Large intestine (tissue), 3 donors: Measurements from ENCODE around the gene HCFC1. TPM values are rescaled to one million over a fixed set of nuclear protein-coding genes. Genes with fewer than 3 reads are reported as not detected.

Experiments used
- DNase-seq, 2 donors: peaks; one replicate each; pipeline versions ENCODE4 v3.0.0 to v3.0.0-alpha.2; 2013
- H3K27ac ChIP-seq: one replicate; pipeline ENCODE4 v1.5.1; 2013; ENCODE audit warnings: low read length
- H3K27me3 ChIP-seq: 2 replicates; pipeline ENCODE4 v1.6.1; 2013; ENCODE audit warnings: low read length; ENCODE audit not compliant: control insufficient read depth, insufficient read depth
- H3K36me3 ChIP-seq: 2 replicates; pipeline ENCODE4 v1.6.1; 2013; ENCODE audit warnings: low read length; ENCODE audit not compliant: control insufficient read depth, insufficient read depth
- H3K4me1 ChIP-seq: one replicate; pipeline ENCODE4 v1.6.1; 2013; ENCODE audit warnings: low read length; ENCODE audit not compliant: control insufficient read depth, insufficient read depth
- H3K4me3 ChIP-seq: one replicate; pipeline ENCODE4 v1.5.1; 2013; ENCODE audit warnings: low read length
- H3K9me3 ChIP-seq: one replicate; pipeline ENCODE4 v1.6.1; 2013; ENCODE audit warnings: mild to moderate bottlenecking, low read depth, low read length, moderate library complexity; ENCODE audit not compliant: control insufficient read depth
- WGBS: methylation state at CpG from one replicate; pipeline ENCODE4 v1.1.5; 2013; ENCODE audit warnings: low lambda C conversion rate; ENCODE audit not compliant: insufficient coverage; 5-methylcytosine and 5-hydroxymethylcytosine counted together
- polyA plus RNA-seq: library from polyadenylated mRNA; unstranded; fragments of 120-200 nt; gene quantifications from one replicate; pipeline ENCODE4 v1.2.1, GENCODE V29; 2013

The HCFC1 gene
- polyA plus RNA-seq, 1 donor = 33.3 TPM

GRCh38 chrX:153966841-153967535 lies 4.6 kb downstream of the HCFC1 start:
- no CpG with 5 or more reads among the region's 14 CpGs for WGBS
- Histone ChIP-seq H3K36me3 (peaks cover 35% of the 10 kb centered on the region), H3K4me1 (peaks cover 23% of the 10 kb centered on the region), H3K4me3 (no peak overlapping the region), H3K27me3 (no peaks in the 10 kb centered on the region), H3K27ac (peak overlapping the region; percentile 17), H3K9me3 (no peaks in the 10 kb centered on the region)
- DNase-seq = no peak

GRCh38 chrX:153966283-153966688 lies 5.3 kb downstream of the HCFC1 start:
- no peak overlapping the region for H3K27ac ChIP-seq
- no peak overlapping the region for H3K4me3 ChIP-seq
- DNase-seq = no peak
- peaks cover 43% of the 10 kb centered on the region for H3K36me3 ChIP-seq
- H3K9me3 ChIP-seq = no peaks in the 10 kb centered on the region
- peaks cover 23% of the 10 kb centered on the region for H3K4me1 ChIP-seq
- no peaks in the 10 kb centered on the region for H3K27me3 ChIP-seq
- no CpG with 5 or more reads among the region's 15 CpGs for WGBS

GRCh38 chrX:153965406-153965805 lies 6.2 kb downstream of the HCFC1 start:
- Histone ChIP-seq H3K4me3 (no peak overlapping the region), H3K36me3 (peaks cover 51% of the 10 kb centered on the region), H3K27ac (no peak overlapping the region), H3K4me1 (peaks cover 23% of the 10 kb centered on the region), H3K9me3 (no peaks in the 10 kb centered on the region), H3K27me3 (no peaks in the 10 kb centered on the region)
- WGBS = no CpG with 5 or more reads among the region's 5 CpGs
- no peak for DNase-seq

- WGBS = no CpG with 5 or more reads among the region's 14 CpGs
- Histone ChIP-seq H3K27me3 (no peaks in the 10 kb centered on the region), H3K4me3 (no peak overlapping the region), H3K36me3 (peaks cover 64% of the 10 kb centered on the region), H3K9me3 (no peaks in the 10 kb centered on the region), H3K4me1 (peaks cover 19% of the 10 kb centered on the region), H3K27ac (no peak overlapping the region)
- no peak for DNase-seq
These were observed 7.5 kb downstream of the HCFC1 start for GRCh38 chrX:153964105-153964504.

GRCh38 chrX:153963546-153963945 lies 8.1 kb downstream of the HCFC1 start:
- no CpG with 5 or more reads among the region's 12 CpGs for WGBS
- H3K4me3 ChIP-seq = no peak overlapping the region
- no peaks in the 10 kb centered on the region for H3K9me3 ChIP-seq
- no peak for DNase-seq
- peaks cover 16% of the 10 kb centered on the region for H3K4me1 ChIP-seq
- H3K27ac ChIP-seq = no peak overlapping the region
- no peaks in the 10 kb centered on the region for H3K27me3 ChIP-seq
- peaks cover 70% of the 10 kb centered on the region for H3K36me3 ChIP-seq

GRCh38 chrX:153961292-153961691 lies 10.3 kb downstream of the HCFC1 start:
- H3K9me3 ChIP-seq = no peaks in the 10 kb centered on the region
- WGBS = no CpG with 5 or more reads among the region's 11 CpGs
- H3K4me1 ChIP-seq = no peaks in the 10 kb centered on the region
- no peak for DNase-seq
- H3K27me3 ChIP-seq = no peaks in the 10 kb centered on the region
- no peak overlapping the region for H3K27ac ChIP-seq
- H3K4me3 ChIP-seq = no peak overlapping the region
- H3K36me3 ChIP-seq = peaks cover 83% of the 10 kb centered on the region

- Histone ChIP-seq H3K27ac (no peak overlapping the region), H3K4me3 (no peak overlapping the region), H3K36me3 (peaks cover 88% of the 10 kb centered on the region), H3K4me1 (no peaks in the 10 kb centered on the region), H3K27me3 (no peaks in the 10 kb centered on the region), H3K9me3 (no peaks in the 10 kb centered on the region)
- no CpG with 5 or more reads among the region's 22 CpGs for WGBS
- DNase-seq = no peak
These were observed 10.8 kb downstream of the HCFC1 start for GRCh38 chrX:153960786-153961185.

GRCh38 chrX:153960077-153960476 lies 11.5 kb downstream of the HCFC1 start:
- Histone ChIP-seq H3K36me3 (peaks cover 91% of the 10 kb centered on the region), H3K9me3 (no peaks in the 10 kb centered on the region), H3K4me3 (no peak overlapping the region), H3K27ac (no peak overlapping the region), H3K27me3 (no peaks in the 10 kb centered on the region), H3K4me1 (no peaks in the 10 kb centered on the region)
- WGBS = no CpG with 5 or more reads among the region's 16 CpGs
- DNase-seq = no peak

GRCh38 chrX:153959649-153960048 lies 12.0 kb downstream of the HCFC1 start:
- Histone ChIP-seq H3K36me3 (peaks cover 89% of the 10 kb centered on the region), H3K4me1 (no peaks in the 10 kb centered on the region), H3K27ac (no peak overlapping the region), H3K27me3 (no peaks in the 10 kb centered on the region), H3K4me3 (no peak overlapping the region), H3K9me3 (no peaks in the 10 kb centered on the region)
- DNase-seq = no peak
- WGBS = no CpG with 5 or more reads among the region's 15 CpGs

- Histone ChIP-seq H3K36me3 (peaks cover 86% of the 10 kb centered on the region), H3K4me3 (no peak overlapping the region), H3K9me3 (no peaks in the 10 kb centered on the region), H3K27me3 (no peaks in the 10 kb centered on the region), H3K4me1 (no peaks in the 10 kb centered on the region), H3K27ac (no peak overlapping the region)
- no CpG with 5 or more reads among the region's 14 CpGs for WGBS
- no peak for DNase-seq
These were observed 13.0 kb downstream of the HCFC1 start for GRCh38 chrX:153958605-153959004.

- no peaks in the 10 kb centered on the region for H3K9me3 ChIP-seq
- no peak for DNase-seq
- no peak overlapping the region for H3K27ac ChIP-seq
- H3K36me3 ChIP-seq = peaks cover 85% of the 10 kb centered on the region
- no CpG with 5 or more reads among the region's 17 CpGs for WGBS
- H3K4me1 ChIP-seq = peaks cover 4% of the 10 kb centered on the region
- H3K4me3 ChIP-seq = no peak overlapping the region
- H3K27me3 ChIP-seq = no peaks in the 10 kb centered on the region
These were observed 14.4 kb downstream of the HCFC1 start for GRCh38 chrX:153957224-153957623.
